ENCODE measurements around the gene MIER3.

DNA sequence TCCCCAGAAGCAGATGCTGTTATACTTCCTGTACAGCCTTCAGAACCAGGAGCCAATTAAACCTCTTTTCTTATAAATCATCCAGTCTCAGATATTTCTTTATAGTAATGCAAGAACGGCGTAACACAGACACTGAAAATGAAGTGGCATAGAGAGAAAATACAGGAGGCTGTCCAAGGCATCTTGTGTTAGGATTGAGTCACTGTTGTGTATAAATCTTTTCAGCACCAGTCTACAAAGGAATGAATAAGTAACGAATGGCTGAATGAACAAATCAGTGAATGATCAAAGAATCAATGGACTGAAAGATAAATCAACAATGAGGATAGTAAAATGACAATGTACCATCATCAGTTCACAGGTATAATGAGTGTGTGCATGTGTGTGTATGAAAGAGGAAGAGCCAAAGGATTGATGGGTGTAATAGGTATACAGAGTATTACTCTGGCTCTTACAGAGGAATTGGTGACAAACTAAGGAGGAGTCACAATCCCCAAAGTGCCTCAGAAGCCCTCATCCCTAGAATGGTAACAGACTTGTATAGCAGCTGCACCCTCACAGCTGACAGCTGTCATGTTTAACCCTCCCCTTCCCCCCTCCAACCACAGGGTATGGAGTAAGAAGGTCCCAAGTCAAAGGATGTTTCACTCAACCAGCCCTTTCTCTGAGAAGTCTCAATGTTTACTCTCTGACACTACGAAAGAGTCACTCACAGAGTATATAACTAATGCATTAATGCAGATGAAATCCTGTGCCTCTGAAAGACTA lies 29.8 kb upstream of the MIER3 start:
- TF ChIP-seq, protein P1, sequence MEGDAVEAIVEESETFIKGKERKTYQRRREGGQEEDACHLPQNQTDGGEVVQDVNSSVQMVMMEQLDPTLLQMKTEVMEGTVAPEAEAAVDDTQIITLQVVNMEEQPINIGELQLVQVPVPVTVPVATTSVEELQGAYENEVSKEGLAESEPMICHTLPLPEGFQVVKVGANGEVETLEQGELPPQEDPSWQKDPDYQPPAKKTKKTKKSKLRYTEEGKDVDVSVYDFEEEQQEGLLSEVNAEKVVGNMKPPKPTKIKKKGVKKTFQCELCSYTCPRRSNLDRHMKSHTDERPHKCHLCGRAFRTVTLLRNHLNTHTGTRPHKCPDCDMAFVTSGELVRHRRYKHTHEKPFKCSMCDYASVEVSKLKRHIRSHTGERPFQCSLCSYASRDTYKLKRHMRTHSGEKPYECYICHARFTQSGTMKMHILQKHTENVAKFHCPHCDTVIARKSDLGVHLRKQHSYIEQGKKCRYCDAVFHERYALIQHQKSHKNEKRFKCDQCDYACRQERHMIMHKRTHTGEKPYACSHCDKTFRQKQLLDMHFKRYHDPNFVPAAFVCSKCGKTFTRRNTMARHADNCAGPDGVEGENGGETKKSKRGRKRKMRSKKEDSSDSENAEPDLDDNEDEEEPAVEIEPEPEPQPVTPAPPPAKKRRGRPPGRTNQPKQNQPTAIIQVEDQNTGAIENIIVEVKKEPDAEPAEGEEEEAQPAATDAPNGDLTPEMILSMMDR (IDR thresholded peaks at IDR 0.05; ENCODE audit: poor library complexity): no peak
- TF ChIP-seq EZH2phosphoT487 (IDR thresholded peaks at IDR 0.05; ENCODE audit: low read depth, severe bottlenecking, unreplicated experiment): no peak
